ENCODE measurements around the gene OR13C3.
"Not testable (repeated sequence)": the region's sequence is repeated elsewhere in the genome, so short reads cannot be mapped to it uniquely, and the experiment has no call there.

The OR13C3 gene

DNA sequence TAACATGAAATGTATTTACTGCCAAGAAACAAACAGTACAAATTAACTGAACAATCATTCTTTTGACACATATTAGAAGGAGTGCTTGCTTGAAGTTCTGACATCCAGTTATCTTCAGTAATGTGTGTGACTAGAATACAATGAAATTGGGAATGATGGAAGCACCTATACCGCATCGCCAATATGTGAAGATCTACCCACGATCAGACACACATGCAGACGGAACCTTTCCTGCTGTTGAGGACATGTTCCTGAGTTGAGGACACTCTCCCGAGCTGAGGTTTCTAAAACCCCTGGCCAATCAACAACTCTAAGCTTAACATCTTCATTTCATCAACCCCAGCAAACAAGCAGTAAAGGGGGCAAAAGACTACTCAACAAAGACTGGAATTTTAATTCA, at the start of gene OR13C3:
OR13C3 (minus strand) TSS at position 101 of the 400 bp plus-strand sequence. CDS start 133 bp downstream, outside the sequence.
- DNase-seq: no peak
- in situ Hi-C loops (cut with HindIII; ENCODE audit: low pct_ligation_motif_present, low pct_unique_long_range_greater_than_20kb, low sequenced_read_pairs): no loop called here

DNA sequence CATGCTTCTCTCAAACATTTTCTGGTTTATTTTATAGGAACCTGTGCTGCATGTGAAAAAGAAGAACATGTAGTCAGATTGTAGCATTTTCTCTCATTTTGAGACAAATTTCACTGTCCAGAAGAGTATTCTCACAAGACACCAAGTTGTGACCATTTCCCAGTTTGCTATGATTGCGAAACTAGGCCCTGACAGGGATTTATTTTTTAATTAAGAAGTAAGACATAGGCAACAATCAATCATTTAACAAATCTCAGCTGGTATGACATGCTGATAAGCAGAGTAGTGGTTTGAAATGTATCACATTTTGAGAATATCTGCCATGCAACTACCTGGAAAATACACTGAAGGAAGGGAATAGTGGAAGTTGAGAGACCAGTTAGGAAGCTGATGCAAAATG, 43.9 kb upstream of the OR13C3 start:
- in situ Hi-C loops (cut with HindIII; ENCODE audit: low pct_ligation_motif_present, low pct_unique_long_range_greater_than_20kb, low sequenced_read_pairs): no loop called here
- no peak for DNase-seq

GRCh38 chr9:104577263-104577662, 40.6 kb upstream of the OR13C3 start:
- DNase-seq: no peak
- in situ Hi-C loops (cut with HindIII; ENCODE audit: low pct_ligation_motif_present, low pct_unique_long_range_greater_than_20kb, low sequenced_read_pairs): no loop called here

GRCh38 chr9:104575456-104575855, 38.8 kb upstream of the OR13C3 start:
- DNase-seq: no peak
- in situ Hi-C loops (cut with HindIII; ENCODE audit: low pct_ligation_motif_present, low pct_unique_long_range_greater_than_20kb, low sequenced_read_pairs): no loop called here

- in situ Hi-C loops (cut with HindIII; ENCODE audit: low pct_ligation_motif_present, low pct_unique_long_range_greater_than_20kb, low sequenced_read_pairs): no loop called here
- DNase-seq: no peak
Measured at GRCh38 chr9:104572612-104573011, 36.0 kb upstream of the OR13C3 start.

DNA sequence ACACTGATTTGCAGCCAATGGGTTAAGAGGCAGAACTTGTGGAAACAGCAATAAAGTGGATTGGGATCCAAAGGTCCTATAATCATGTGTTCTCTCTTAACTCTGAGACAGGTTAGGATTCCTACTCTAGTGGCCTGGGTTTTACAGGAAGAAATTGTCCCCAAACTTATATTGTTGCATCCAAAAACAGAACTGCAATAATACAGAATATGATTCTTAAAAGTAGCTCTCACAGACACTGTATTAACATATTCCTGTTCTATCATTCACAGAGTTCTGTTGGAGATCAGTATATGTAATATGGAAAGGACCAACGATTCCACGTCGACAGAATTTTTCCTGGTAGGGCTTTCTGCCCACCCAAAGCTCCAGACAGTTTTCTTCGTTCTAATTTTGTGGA, 32.2 kb upstream of the OR13C3 start, which contains the start of gene OR13C8:
OR13C8 (plus strand) TSS at position 301 of the 400 bp plus-strand sequence; CDS start at position 301, 0 bp downstream.
- no peak for DNase-seq
- in situ Hi-C loops (cut with HindIII; ENCODE audit: low pct_ligation_motif_present, low pct_unique_long_range_greater_than_20kb, low sequenced_read_pairs): no loop called here

DNA sequence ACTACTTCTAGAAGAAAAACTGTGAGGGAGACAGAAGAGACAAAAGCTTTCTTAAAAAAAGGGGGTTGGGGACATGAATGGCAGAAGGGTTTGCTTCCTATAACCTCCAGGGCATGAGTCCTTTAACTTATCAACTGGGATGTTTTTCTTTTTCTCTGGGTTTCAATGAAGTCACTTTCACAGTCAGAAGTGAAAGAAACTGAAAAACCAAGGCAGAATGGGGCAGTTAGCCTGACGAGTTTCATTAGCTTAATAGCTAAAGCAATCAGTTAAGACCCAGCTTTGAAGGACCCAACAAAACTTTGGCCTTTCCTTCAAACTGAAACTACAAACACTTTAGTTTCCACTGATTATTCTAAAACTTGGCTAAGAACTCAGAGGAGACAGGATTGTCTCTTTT, 27.7 kb upstream of the OR13C3 start:
- DNase-seq: no peak
- in situ Hi-C loops (cut with HindIII; ENCODE audit: low pct_ligation_motif_present, low pct_unique_long_range_greater_than_20kb, low sequenced_read_pairs): no loop called here

GRCh38 chr9:104556830-104557634, 20.4 kb upstream of the OR13C3 start:
- in situ Hi-C loops (cut with HindIII; ENCODE audit: low pct_ligation_motif_present, low pct_unique_long_range_greater_than_20kb, low sequenced_read_pairs): no loop called here
- no peak for DNase-seq

DNA sequence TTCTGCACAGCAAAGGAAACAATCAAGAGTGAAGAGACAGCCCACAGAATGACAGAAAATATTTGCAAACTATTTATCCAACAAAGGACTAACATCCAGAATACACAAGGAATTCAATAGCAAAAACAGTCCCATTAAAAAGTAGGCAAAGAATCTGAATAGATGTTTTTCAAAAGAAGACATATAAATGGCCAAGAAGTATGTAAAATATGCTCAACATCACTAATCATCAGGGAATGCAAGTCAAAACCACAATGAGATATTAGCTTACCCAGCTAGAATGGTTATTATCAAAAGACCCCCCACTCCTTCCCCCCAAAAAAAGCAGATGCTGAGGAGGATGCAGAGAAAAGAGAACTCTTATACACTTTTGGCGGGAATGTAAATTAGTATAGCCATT, 18.9 kb upstream of the OR13C3 start:
- in situ Hi-C loops (cut with HindIII; ENCODE audit: low pct_ligation_motif_present, low pct_unique_long_range_greater_than_20kb, low sequenced_read_pairs): no loop called here
- no peak for DNase-seq

DNA sequence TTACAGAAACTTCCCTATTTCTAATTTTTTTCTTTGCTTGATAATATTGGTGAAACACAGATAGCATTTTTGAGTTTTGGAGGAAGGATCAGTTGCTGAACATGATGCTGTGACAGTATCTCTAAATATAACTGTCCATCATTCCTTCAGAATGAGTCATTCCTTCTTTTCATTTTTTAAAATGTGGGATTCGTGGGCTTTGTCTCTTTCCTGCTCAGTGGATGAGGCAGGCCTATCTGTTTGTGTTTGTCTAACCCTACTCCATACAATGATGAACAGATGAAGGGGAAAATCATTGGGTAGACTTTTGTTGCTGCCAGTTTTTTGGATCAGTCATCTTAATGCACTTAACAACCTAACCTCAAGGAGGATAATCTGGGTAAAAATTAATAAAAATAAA, 16.6 kb upstream of the OR13C3 start:
- no peak for DNase-seq
- in situ Hi-C loops (cut with HindIII; ENCODE audit: low pct_ligation_motif_present, low pct_unique_long_range_greater_than_20kb, low sequenced_read_pairs): no loop called here

- in situ Hi-C loops (cut with HindIII; ENCODE audit: low pct_ligation_motif_present, low pct_unique_long_range_greater_than_20kb, low sequenced_read_pairs): no loop called here
- no peak for DNase-seq
Measured at GRCh38 chr9:104544644-104545043, 8.0 kb upstream of the OR13C3 start.

GRCh38 chr9:104539275-104539674, 2.6 kb upstream of the OR13C3 start:
- in situ Hi-C loops (cut with HindIII; ENCODE audit: low pct_ligation_motif_present, low pct_unique_long_range_greater_than_20kb, low sequenced_read_pairs): no loop called here
- no peak for DNase-seq

- in situ Hi-C loops (cut with HindIII; ENCODE audit: low pct_ligation_motif_present, low pct_unique_long_range_greater_than_20kb, low sequenced_read_pairs): no loop called here
- no peak for DNase-seq
Measured at GRCh38 chr9:104527109-104527508, 9.5 kb downstream of the OR13C3 start, which contains the start of gene OR13C4. Gene OR13C4, minus strand, starts transcription at chr9:104527209. Its CDS starts 0 bp downstream, at chr9:104527209.

DNA sequence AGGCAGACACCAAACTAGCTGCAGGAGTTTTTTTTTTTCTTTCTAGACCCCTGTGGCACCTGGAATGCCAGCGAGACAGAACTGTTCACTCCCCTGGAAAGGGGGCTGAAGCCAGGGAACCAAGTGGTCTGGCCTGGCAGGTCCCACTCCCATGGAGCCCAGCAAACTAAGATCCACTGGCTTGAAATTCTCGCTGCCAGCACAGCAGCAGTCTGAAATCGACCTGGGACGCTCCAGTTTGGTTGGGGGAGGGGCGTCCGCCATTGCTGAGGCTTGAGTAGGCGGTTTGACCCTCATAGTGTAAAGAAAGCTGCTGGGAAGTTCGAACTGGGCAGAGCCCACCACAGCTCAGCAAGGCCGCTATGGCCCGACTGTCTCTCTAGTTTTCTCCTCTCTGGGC, 16.4 kb downstream of the OR13C3 start:
- DNase-seq; in situ Hi-C loops (cut with HindIII; ENCODE audit: low pct_ligation_motif_present, low pct_unique_long_range_greater_than_20kb, low sequenced_read_pairs): not testable (repeated sequence)

DNA sequence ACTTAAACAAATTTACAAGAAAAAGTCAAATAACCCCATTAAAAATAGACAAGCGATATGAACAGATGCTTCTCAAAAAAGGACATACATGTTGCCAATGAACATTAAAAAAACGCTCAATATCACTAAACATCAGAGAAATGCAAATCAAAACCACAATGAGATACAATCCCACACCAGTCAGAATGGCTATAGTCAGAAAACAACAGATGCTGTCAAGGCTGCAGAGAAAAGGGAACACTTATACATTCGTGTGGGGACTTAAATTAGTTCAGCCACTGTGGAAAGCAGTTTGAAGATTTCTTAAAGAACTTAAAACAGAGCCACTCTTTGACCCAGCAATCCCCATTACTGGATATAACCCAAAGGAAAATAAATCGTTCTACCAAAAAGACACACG, 21.8 kb downstream of the OR13C3 start:
- in situ Hi-C loops (cut with HindIII; ENCODE audit: low pct_ligation_motif_present, low pct_unique_long_range_greater_than_20kb, low sequenced_read_pairs): no loop called here
- no peak for DNase-seq

GRCh38 chr9:104506565-104506964, 30.1 kb downstream of the OR13C3 start:
- DNase-seq: no peak
- in situ Hi-C loops (cut with HindIII; ENCODE audit: low pct_ligation_motif_present, low pct_unique_long_range_greater_than_20kb, low sequenced_read_pairs): no loop called here

DNA sequence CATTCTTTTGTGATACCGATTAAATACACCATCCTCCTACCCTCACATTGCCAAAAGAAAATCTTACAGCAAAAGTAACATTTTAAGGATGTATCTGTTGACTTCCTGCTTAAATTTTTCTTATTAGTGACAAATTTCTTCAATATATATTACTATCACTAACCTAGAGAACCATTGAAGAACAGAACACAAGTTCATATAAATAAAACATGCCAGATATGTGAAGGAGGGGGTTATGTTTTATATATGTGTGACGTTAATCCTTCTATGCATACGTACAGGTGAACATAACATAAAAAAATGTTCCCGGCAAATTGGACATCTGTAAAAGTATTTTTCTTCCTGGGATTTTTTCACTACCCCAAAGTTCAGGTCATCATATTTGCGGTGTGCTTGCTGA, 32.7 kb downstream of the OR13C3 start, which contains the start of gene OR13F1:
OR13F1 (plus strand) TSS at position 301 of the 400 bp plus-strand sequence; CDS start at position 301, 0 bp downstream.
- in situ Hi-C loops (cut with HindIII; ENCODE audit: low pct_ligation_motif_present, low pct_unique_long_range_greater_than_20kb, low sequenced_read_pairs): no loop called here

DNA sequence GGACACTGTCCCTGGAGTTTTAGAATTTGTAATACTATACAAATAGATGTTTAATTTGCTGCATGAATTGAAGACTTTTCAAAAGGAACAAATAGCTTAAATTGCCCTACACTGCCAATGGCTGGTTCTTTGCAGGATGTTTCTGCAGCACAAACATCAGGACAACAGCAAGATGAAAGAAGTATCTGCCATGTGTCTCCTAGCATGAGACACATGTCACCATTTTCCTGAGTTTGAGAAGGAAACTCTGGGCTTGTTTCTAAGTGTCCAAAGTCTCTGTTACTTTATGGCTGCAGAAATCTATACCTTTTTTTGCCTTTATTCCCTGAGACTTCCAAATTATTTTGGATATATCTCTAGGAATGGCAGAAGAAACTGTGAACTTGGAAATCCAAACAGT, 33.2 kb downstream of the OR13C3 start:
- no peak for DNase-seq
- in situ Hi-C loops (cut with HindIII; ENCODE audit: low pct_ligation_motif_present, low pct_unique_long_range_greater_than_20kb, low sequenced_read_pairs): no loop called here

More for the DNA sequence above, 32.7 kb downstream of the OR13C3 start, which contains the start of gene OR13F1:
- DNase-seq: no peak

DNA sequence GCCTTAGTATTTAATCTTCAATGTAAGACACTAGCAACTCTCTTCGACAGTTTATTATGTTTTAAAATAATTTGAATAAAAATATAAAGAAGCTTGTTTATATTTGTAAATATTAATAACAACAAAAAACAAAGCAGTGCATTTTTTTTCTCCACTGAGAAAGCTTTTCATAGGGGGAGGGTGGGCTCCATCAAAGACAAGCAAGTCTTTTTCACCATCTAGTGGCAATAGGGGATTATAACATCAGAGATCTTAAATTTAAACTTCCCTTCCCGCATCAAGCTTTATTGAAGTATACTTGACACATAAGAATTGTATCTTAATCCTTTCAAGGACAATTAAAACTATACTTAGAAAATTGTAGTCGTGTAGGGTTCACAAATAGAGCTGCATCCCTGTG, 41.8 kb downstream of the OR13C3 start:
- in situ Hi-C loops (cut with HindIII; ENCODE audit: low pct_ligation_motif_present, low pct_unique_long_range_greater_than_20kb, low sequenced_read_pairs): no loop called here
- DNase-seq: peak; percentile 4

Data from ACHN (cell line).